Fibroblast of lung (primary cell): ENCODE data around the gene FAT2.

Experiments used
- EZH2 ChIP-seq: IDR thresholded peaks from 2 replicates; pipeline ENCODE4 v1.5.1; 2012; ENCODE audit warnings: low read length, control low read depth, mild to moderate bottlenecking; ENCODE audit errors: missing control alignments
- TF ChIP-seq, protein P1 (sequence below), 2 donors: IDR thresholded peaks in 1 of 2; conservative IDR thresholded peaks in 1 of 2; 1 replicate in 1 of 2; 2 replicates in 1 of 2; pipeline ENCODE4 v1.5.1; 2011 to 2012; ENCODE audit warnings: low read length in 2 of 2, control low read depth in 1 of 2, inconsistent platforms in 1 of 2, low read depth in 1 of 2, mild to moderate bottlenecking in 1 of 2

DNA sequence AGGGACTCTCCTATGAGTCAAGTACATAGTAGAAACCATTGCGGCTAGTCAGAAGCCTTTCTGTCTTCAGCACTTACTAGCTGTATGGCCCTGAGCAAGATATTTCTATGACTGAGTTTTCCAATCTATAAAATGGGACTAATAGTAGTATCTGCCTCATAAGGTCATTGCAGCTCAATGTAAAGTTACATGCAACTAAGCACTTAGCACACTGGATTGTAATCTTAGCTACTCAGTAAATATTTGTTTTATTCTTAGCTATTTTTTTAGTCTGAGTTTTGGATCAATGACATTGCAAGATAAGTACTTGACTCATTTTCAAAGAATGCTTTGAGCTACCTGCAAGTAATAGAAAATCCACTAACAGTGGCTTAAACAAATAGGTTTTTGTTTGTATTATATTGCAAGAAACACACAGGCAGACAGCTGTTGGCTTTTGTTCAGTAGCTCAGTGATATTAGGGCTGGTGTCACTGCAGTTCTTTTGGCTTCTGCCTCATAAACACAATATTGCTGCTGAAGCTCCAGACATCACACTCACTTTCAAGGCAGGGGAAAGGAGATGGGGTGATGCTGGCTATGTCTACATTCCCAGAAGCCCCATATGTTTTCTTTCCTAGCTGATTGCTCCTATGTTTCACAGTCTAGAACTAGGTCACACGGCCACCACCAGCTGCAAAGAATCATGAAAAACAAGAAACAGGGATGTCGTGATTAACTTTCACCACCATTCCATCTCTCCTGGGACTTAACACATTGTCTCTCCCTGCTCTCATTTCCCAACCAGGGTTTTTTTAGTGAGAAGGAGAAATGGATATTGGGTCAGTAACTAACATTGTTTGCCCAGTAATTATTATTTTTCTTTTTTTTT lies 26.9 kb upstream of the FAT2 start:
- TF ChIP-seq, protein P1, sequence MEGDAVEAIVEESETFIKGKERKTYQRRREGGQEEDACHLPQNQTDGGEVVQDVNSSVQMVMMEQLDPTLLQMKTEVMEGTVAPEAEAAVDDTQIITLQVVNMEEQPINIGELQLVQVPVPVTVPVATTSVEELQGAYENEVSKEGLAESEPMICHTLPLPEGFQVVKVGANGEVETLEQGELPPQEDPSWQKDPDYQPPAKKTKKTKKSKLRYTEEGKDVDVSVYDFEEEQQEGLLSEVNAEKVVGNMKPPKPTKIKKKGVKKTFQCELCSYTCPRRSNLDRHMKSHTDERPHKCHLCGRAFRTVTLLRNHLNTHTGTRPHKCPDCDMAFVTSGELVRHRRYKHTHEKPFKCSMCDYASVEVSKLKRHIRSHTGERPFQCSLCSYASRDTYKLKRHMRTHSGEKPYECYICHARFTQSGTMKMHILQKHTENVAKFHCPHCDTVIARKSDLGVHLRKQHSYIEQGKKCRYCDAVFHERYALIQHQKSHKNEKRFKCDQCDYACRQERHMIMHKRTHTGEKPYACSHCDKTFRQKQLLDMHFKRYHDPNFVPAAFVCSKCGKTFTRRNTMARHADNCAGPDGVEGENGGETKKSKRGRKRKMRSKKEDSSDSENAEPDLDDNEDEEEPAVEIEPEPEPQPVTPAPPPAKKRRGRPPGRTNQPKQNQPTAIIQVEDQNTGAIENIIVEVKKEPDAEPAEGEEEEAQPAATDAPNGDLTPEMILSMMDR (conservative IDR thresholded peaks at IDR 0.05 in 1 of 2, IDR thresholded peaks at IDR 0.05 in 1 of 2; ENCODE audit: low read depth in 1 of 2, low read length in 2 of 2) = no peak
- TF ChIP-seq EZH2 = no peak
